CD14-positive monocyte (primary cell): Measurements from ENCODE around the gene TMEM91. TPM values are rescaled to one million over a fixed set of nuclear protein-coding genes. Genes with fewer than 3 reads are reported as not detected.

Experiments used
- DNase-seq, 3 donors: peaks; one replicate each; pipeline ENCODE4 v3.0.0-alpha.2; 2011 to 2022
- H2AFZ ChIP-seq: 2 replicates; pipeline ENCODE4 v1.6.0; 2012; ENCODE audit warnings: mild to moderate bottlenecking, low read depth, low read length, inconsistent platforms; ENCODE audit not compliant: insufficient read depth, poor library complexity, severe bottlenecking
- H3K27ac ChIP-seq, 2 donors: 1 replicate in 1 of 2; 2 replicates in 1 of 2; pipeline ENCODE4 v1.5.1; 2012 to 2013; ENCODE audit warnings: low read length in 2 of 2, control low read depth in 1 of 2, inconsistent platforms in 1 of 2, low read depth in 1 of 2, mild to moderate bottlenecking in 1 of 2
- H3K27me3 ChIP-seq, 2 donors: one replicate each; pipeline versions ENCODE4 v1.6.0 to v1.6.1; 2011 to 2013; ENCODE audit warnings: low read length in 2 of 2; ENCODE audit not compliant: control insufficient read depth in 2 of 2, insufficient read depth in 2 of 2
- H3K36me3 ChIP-seq, 2 donors: replicated peaks in 1 of 2; 1 replicate in 1 of 2; 2 replicates in 1 of 2; pipeline versions ENCODE4 v1.5.1 to v1.6.1; 2012 to 2013; ENCODE audit warnings: low read length in 2 of 2, control low read depth in 1 of 2, inconsistent platforms in 1 of 2, mild to moderate bottlenecking in 1 of 2; ENCODE audit not compliant: insufficient read depth in 2 of 2, control insufficient read depth in 1 of 2
- H3K4me1 ChIP-seq, 2 donors: 1 replicate in 1 of 2; 2 replicates in 1 of 2; pipeline versions ENCODE4 v1.5.1 to v1.6.1; 2012 to 2013; ENCODE audit warnings: low read length in 2 of 2, control low read depth in 1 of 2, inconsistent platforms in 1 of 2, mild to moderate bottlenecking in 1 of 2, moderate library complexity in 1 of 2; ENCODE audit not compliant: insufficient read depth in 2 of 2, control insufficient read depth in 1 of 2
- H3K4me2 ChIP-seq: replicated peaks from 2 replicates; pipeline ENCODE3; 2012; ENCODE audit warnings: low read length, moderate library complexity, mild to moderate bottlenecking; ENCODE audit not compliant: poor library complexity, severe bottlenecking; ENCODE audit errors: extremely low read depth
- H3K4me3 ChIP-seq, 3 experiments: fragments of 200-600 bp in 1 of 3; sonication (generic) in 1 of 3; replicated peaks in 1 of 3; 1 replicate in 2 of 3; 2 replicates in 1 of 3; pipeline ENCODE4 v1.5.1; 2011 to 2013; ENCODE audit warnings: low read length in 3 of 3, mild to moderate bottlenecking in 3 of 3, control low read depth in 2 of 3, low read depth in 2 of 3, inconsistent platforms in 1 of 3, moderate library complexity in 1 of 3
- H3K79me2 ChIP-seq: 2 replicates; pipeline ENCODE4 v1.6.0; 2012; ENCODE audit warnings: mild to moderate bottlenecking, control low read depth, inconsistent platforms, low read length, moderate library complexity; ENCODE audit not compliant: insufficient read depth
- H3K9ac ChIP-seq: 2 replicates; pipeline ENCODE4 v1.6.0; 2017; ENCODE audit warnings: low read length, mild to moderate bottlenecking; ENCODE audit not compliant: insufficient read depth, poor library complexity, severe bottlenecking
- H3K9me3 ChIP-seq, 2 donors: replicated peaks in 1 of 2; 1 replicate in 1 of 2; 2 replicates in 1 of 2; pipeline versions ENCODE4 v1.5.1 to v1.6.1; 2012 to 2013; ENCODE audit warnings: low read length in 2 of 2, control low read depth in 1 of 2; ENCODE audit not compliant: control insufficient read depth in 1 of 2, insufficient read depth in 1 of 2
- H4K20me1 ChIP-seq: 2 replicates; pipeline ENCODE4 v1.6.0; 2012; ENCODE audit warnings: mild to moderate bottlenecking, low read length, control low read depth, moderate library complexity; ENCODE audit not compliant: insufficient read depth
- H3K27ac Mint-ChIP-seq, 7 donors: one replicate each; pipeline ENCODE4 v1.8.0; 2020; ENCODE audit warnings: mild to moderate bottlenecking in 7 of 7, mixed read lengths in 7 of 7, moderate library complexity in 6 of 7, inconsistent platforms in 2 of 7
- H3K27me3 Mint-ChIP-seq, 3 donors: one replicate each; pipeline ENCODE4 v1.8.0; 2021 to 2022; ENCODE audit warnings: low read depth in 3 of 3, mild to moderate bottlenecking in 3 of 3, mixed read lengths in 3 of 3, moderate library complexity in 3 of 3, inconsistent platforms in 1 of 3
- H3K36me3 Mint-ChIP-seq, 2 donors: one replicate each; pipeline ENCODE4 v1.8.0; 2020; ENCODE audit warnings: mixed read lengths in 2 of 2, inconsistent platforms in 1 of 2, mild to moderate bottlenecking in 1 of 2
- H3K4me1 Mint-ChIP-seq: one replicate; pipeline ENCODE4 v1.8.0; 2020; ENCODE audit warnings: mild to moderate bottlenecking, mixed read lengths
- H3K4me3 Mint-ChIP-seq, 2 donors: one replicate each; pipeline ENCODE4 v1.8.0; 2020; ENCODE audit warnings: mild to moderate bottlenecking in 2 of 2, mixed read lengths in 2 of 2, moderate library complexity in 1 of 2
- H3K9me3 Mint-ChIP-seq, 7 donors: one replicate each; pipeline ENCODE4 v1.8.0; 2020 to 2022; ENCODE audit warnings: mixed read lengths in 7 of 7, mild to moderate bottlenecking in 6 of 7, moderate library complexity in 6 of 7, inconsistent platforms in 2 of 7
- CTCF ChIP-seq: fragments of 200-600 bp; IDR thresholded peaks from one replicate; pipeline ENCODE4 v1.8.0; 2022; ENCODE audit warnings: antibody characterized with exemption, mild to moderate bottlenecking
- WGBS: methylation state at CpG from one replicate; pipeline ENCODE4 v1.1.5; 2013; ENCODE audit warnings: missing lambda C conversion rate; ENCODE audit not compliant: insufficient coverage; 5-methylcytosine and 5-hydroxymethylcytosine counted together
- intact Hi-C, 2 donors: fragments of 100-400 bp; cut with micrococcal nuclease; formaldehyde crosslinking; loops; one replicate each; pipeline versions ENCODE4 v1.15.0 to v1.15.1; 2023
- polyA plus RNA-seq, 3 donors: library from polyadenylated mRNA; depleted of rRNA in 1 of 3; unstranded in 2 of 3; stranded (reverse) in 1 of 3; fragments of 300-500 nt in 2 of 3; fragments of >200 nt in 1 of 3; fragmentation: Illumina TruSeq in 2 of 3; gene quantifications; 1 replicate in 2 of 3; 2 replicates in 1 of 3; pipeline ENCODE4 v1.2.3, GENCODE V29; 2012 to 2021

The TMEM91 gene
- polyA plus RNA-seq, 3 donors: 29.1 to 103 (median 34.9) TPM

- Histone ChIP-seq H3K4me2 (no peak overlapping the region), H3K9ac (no peak overlapping the region), H3K79me2 (peaks cover 64% of the 10 kb centered on the region), H4K20me1 (peaks cover 45% of the 10 kb centered on the region), H3K27me3 (no peaks in the 10 kb centered on the region), H3K4me1 (peaks cover 83 to 96% of the 10 kb centered on the region in 2 donors), H3K4me3 (no peak overlapping the region), H2AFZ (no peak overlapping the region), H3K27ac (peak overlapping the region in 1 of 2 donors; percentile 68), H3K36me3 (peaks cover 37 to 65% of the 10 kb centered on the region in 2 donors), H3K9me3 (no peaks in the 10 kb centered on the region)
- intact Hi-C loops: no loop called here
- H3K4me3 Mint-ChIP-seq: no peak overlapping the region
- H3K27ac Mint-ChIP-seq: peak overlapping the region in 5 of 7 donors; percentile 3 to 97 (median 51)
- TF ChIP-seq CTCF: no peak
- H3K4me1 Mint-ChIP-seq: peaks cover 73% of the 10 kb centered on the region
- H3K9me3 Mint-ChIP-seq: no peaks in the 10 kb centered on the region
- 100% methylated on average over 3 of the region's 5 CpGs for WGBS
- H3K36me3 Mint-ChIP-seq: peaks cover 45 to 74% of the 10 kb centered on the region in 2 donors
- DNase-seq: no peak
- peaks cover 0 to 4% (median 0%) of the 10 kb centered on the region in 3 donors for H3K27me3 Mint-ChIP-seq
These were observed 43.9 kb upstream of the TMEM91 start for GRCh38 chr19:41332468-41332867.

GRCh38 chr19:41334793-41335192, 41.5 kb upstream of the TMEM91 start:
- H3K4me2 ChIP-seq: peak overlapping the region; percentile 72
- H3K4me1 Mint-ChIP-seq: peaks cover 69% of the 10 kb centered on the region
- H3K9me3 Mint-ChIP-seq: no peaks in the 10 kb centered on the region
- H3K4me1 ChIP-seq: peaks cover 60 to 81% of the 10 kb centered on the region in 2 donors
- peak overlapping the region; percentile 66 to 87 for H3K4me3 Mint-ChIP-seq
- H3K27me3 ChIP-seq: no peaks in the 10 kb centered on the region
- H3K27me3 Mint-ChIP-seq: peaks cover 0 to 2% (median 0%) of the 10 kb centered on the region in 3 donors
- intact Hi-C loops: no loop called here
- H3K27ac Mint-ChIP-seq: peak overlapping the region; percentile 95 to 99 (median 98)
- H3K36me3 Mint-ChIP-seq: peaks cover 50 to 86% of the 10 kb centered on the region in 2 donors
- H3K79me2 ChIP-seq: peaks cover 87% of the 10 kb centered on the region
- H4K20me1 ChIP-seq: peaks cover 63% of the 10 kb centered on the region
- peak overlapping the region; percentile 2 to 67 (median 22) for H3K4me3 ChIP-seq
- peak overlapping the region; percentile 94 to 98 for H3K27ac ChIP-seq
- no peak overlapping the region for H2AFZ ChIP-seq
- peaks cover 53 to 86% of the 10 kb centered on the region in 2 donors for H3K36me3 ChIP-seq
- WGBS: no CpG with 5 or more reads among the region's 5 CpGs
- H3K9me3 ChIP-seq: no peaks in the 10 kb centered on the region
- peak overlapping the region; percentile 71 for H3K9ac ChIP-seq
- DNase-seq: peak; percentile 77 to 89 (median 86)
- no peak for TF ChIP-seq CTCF
